HEK293T (cell line): ENCODE data around the gene ITIH1.

Source experiments
- CTCF ChIA-PET: fragments of 350-600 bp; formaldehyde crosslinking; extraction: SDS; loops from one replicate; lab custom pipeline; 2021; ENCODE audit warnings: antibody characterized with exemption, inconsistent platforms; lab: Yijun Ruan, JAX
- POLR2A ChIA-PET: fragments of 350-600 bp; formaldehyde crosslinking; extraction: SDS; loops from one replicate; lab custom pipeline; 2020; ENCODE audit warnings: antibody characterized with exemption, inconsistent platforms; lab: Yijun Ruan, JAX
- DNase-seq: peaks from one replicate; pipeline ENCODE4 v3.0.0; 2012; ENCODE audit warnings: mixed read lengths; ENCODE audit errors: extremely low spot score
- ARNT ChIP-seq: fragments of 450-650 bp; IDR thresholded peaks from 2 replicates; pipeline ENCODE4 v1.6.1; 2017; ENCODE audit warnings: mild to moderate bottlenecking
- BHLHE40 ChIP-seq: fragments of 450-650 bp; IDR thresholded peaks from 2 replicates; pipeline ENCODE4 v1.6.1; 2016; ENCODE audit warnings: mild to moderate bottlenecking, moderate library complexity, borderline replicate concordance
- CTBP1 ChIP-seq: fragments of 450-650 bp; IDR thresholded peaks from 2 replicates; pipeline ENCODE4 v1.6.1; 2016; ENCODE audit warnings: borderline replicate concordance
- ELF4 ChIP-seq: fragments of 450-650 bp; IDR thresholded peaks from 2 replicates; pipeline ENCODE4 v1.6.1; 2017; ENCODE audit warnings: antibody characterized with exemption
- FOXA1 ChIP-seq: fragments of 450-650 bp; IDR thresholded peaks from 2 replicates; pipeline ENCODE4 v1.6.1; 2016; ENCODE audit warnings: mild to moderate bottlenecking
- FOXK2 ChIP-seq: fragments of 450-650 bp; IDR thresholded peaks from 2 replicates; pipeline ENCODE4 v1.6.1; 2016; ENCODE audit warnings: mild to moderate bottlenecking
- FOXM1 ChIP-seq: fragments of 450-650 bp; IDR thresholded peaks from 2 replicates; pipeline ENCODE4 v1.6.1; 2017; ENCODE audit warnings: mild to moderate bottlenecking, borderline replicate concordance
- HDGF ChIP-seq: fragments of 450-650 bp; IDR thresholded peaks from 2 replicates; pipeline ENCODE4 v1.6.1; 2017; ENCODE audit warnings: antibody characterized with exemption, borderline replicate concordance
- L3MBTL2 ChIP-seq: fragments of 450-650 bp; conservative IDR thresholded peaks from 2 replicates; pipeline ENCODE4 v1.6.1; 2016; ENCODE audit warnings: mild to moderate bottlenecking
- LEF1 ChIP-seq: fragments of 450-650 bp; IDR thresholded peaks from 2 replicates; pipeline ENCODE4 v1.6.1; 2017; ENCODE audit warnings: mild to moderate bottlenecking, borderline replicate concordance
- NFRKB ChIP-seq: fragments of 450-650 bp; IDR thresholded peaks from 2 replicates; pipeline ENCODE4 v1.6.1; 2016; ENCODE audit warnings: mild to moderate bottlenecking, moderate library complexity
- SP1 ChIP-seq: fragments of 450-650 bp; IDR thresholded peaks from 2 replicates; pipeline ENCODE4 v1.6.1; 2017
- SUZ12 ChIP-seq: fragments of 450-650 bp; IDR thresholded peaks from 2 replicates; pipeline ENCODE4 v1.6.1; 2016; ENCODE audit warnings: mild to moderate bottlenecking
- TARDBP ChIP-seq: fragments of 450-650 bp; IDR thresholded peaks from 2 replicates; pipeline ENCODE4 v1.6.1; 2016
- ZNF384 ChIP-seq: fragments of 450-650 bp; IDR thresholded peaks from 2 replicates; pipeline ENCODE4 v1.6.1; 2016
- TF ChIP-seq, protein P1 (sequence below): fragments of 450-650 bp; IDR thresholded peaks from 2 replicates; pipeline ENCODE4 v1.6.1; 2016

ITIH1 gene

DNA sequence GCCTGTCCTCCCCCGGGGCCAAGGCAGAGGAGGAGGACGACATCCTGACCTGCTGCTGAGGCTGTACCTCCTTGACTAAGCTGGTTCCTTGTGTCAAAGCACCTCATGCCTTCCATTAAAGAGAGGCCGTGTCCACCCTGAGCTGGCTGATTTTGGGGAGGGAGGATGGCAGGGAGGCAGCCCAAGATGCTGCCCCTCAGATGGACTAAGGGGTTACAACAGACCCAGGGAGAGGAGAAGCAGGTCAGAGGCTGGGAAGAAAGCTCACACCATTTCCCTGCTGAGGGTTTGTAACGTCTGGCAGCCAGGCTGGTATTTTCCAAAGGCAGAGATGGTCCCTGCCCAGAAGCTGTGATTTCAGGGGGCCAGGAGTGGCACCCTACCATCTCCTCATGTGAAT is 14.5 kb downstream of the ITIH1 start:
- ChIA-PET POLR2A (interaction anchor here (3.2 kb wide), 1 partner anchor 21 kb away, joined by 13 read pairs; the partner anchor contains the start of gene NEK4), CTCF (interaction anchor here (0.6 to 2.5 kb wide), 2 partner anchors 21 to 29 kb away, joined by 4 to 10 read pairs; partner anchors contain the start of gene NEK4)
- TF ChIP-seq SUZ12 (no peak), ARNT (no peak), NFRKB (no peak), SP1 (no peak), BHLHE40 (no peak), FOXK2 (no peak), ELF4 (no peak), FOXM1 (no peak), HDGF (no peak), ZNF384 (no peak), TARDBP (no peak), CTBP1 (no peak), LEF1 (no peak), L3MBTL2 (no peak), FOXA1 (no peak)
- TF ChIP-seq, protein P1, sequence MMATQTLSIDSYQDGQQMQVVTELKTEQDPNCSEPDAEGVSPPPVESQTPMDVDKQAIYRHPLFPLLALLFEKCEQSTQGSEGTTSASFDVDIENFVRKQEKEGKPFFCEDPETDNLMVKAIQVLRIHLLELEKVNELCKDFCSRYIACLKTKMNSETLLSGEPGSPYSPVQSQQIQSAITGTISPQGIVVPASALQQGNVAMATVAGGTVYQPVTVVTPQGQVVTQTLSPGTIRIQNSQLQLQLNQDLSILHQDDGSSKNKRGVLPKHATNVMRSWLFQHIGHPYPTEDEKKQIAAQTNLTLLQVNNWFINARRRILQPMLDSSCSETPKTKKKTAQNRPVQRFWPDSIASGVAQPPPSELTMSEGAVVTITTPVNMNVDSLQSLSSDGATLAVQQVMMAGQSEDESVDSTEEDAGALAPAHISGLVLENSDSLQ, result no peak
- DNase-seq, result no peak

DNA sequence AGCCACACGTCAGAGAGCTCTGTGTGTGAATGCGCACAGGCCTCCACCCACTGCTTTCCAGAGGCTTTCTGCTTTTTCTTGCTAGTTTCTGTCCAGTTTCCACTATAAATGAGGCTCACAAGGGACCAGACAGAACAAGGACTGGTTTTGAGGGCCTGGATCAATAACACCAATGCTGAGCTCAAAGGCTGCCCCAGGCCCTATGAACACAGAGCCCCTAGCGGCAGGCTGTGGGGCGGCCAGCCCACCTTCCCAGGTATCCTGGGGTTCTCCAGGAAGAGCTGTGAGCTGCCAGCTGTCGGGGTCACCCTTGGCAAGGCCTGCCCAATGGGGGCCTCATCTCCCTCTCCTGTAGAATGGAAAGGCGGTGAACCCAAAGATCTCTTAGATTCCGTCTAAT is 15.0 kb downstream of the ITIH1 start:
- no peak for DNase-seq
- POLR2A ChIA-PET, result interaction anchor here (3.2 kb wide), 1 partner anchor 22 kb away, joined by 13 read pairs; the partner anchor contains the start of gene NEK4
- TF ChIP-seq CTBP1, result no peak
- no peak for TF ChIP-seq SUZ12
- TF ChIP-seq BHLHE40, result no peak
- TF ChIP-seq NFRKB, result no peak
- TF ChIP-seq HDGF, result no peak
- TF ChIP-seq ZNF384, result no peak
- TF ChIP-seq, protein P1, result no peak
- TF ChIP-seq L3MBTL2, result no peak
- TF ChIP-seq TARDBP, result no peak
- no peak for TF ChIP-seq FOXM1
- CTCF ChIA-PET, result interaction anchor here (0.6 to 2.5 kb wide), 3 partner anchors 21 to 50 kb away, joined by 4 to 10 read pairs (median 4); partner anchors contain the start of gene NEK4

DNA sequence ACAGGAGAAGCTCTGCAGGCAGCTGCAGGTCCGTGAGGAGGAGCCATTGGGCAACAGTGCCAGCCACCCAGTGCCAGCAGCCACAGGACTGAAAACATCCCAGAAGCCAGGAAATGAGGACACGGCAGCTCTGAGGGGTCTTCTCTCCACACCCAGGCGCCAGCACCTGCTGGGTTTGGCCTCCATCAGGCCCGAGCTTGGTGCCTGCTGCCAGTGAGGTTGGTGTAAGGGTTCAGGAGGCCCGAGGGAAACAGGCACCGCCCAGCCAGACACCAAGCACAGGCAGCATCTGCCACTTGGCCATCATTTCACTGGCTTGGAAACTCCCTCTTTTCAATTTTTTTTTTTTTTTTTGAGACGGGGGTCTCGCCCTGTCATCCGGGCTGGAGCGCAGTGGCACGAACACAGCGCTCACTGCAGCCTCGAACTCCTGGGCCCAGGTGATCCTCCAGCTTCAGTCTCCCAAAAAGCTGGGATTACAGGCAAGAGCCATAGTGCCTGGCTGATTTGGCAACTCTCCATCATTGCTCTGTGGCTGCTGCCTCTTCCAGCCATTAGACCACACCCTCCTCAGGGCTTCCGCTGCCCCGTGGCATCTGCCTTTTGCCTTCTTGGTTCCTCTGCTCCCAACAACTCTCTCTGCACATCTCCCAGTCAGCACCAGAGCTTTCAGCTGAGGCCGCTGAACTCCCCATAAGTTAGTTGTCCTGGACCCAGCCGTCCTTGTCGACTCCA is 15.7 kb downstream of the ITIH1 start:
- DNase-seq, result no peak
- POLR2A ChIA-PET, result interaction anchor here (0.8 to 1.6 kb wide), 2 partner anchors 16 to 22 kb away, joined by 3 to 8 read pairs; partner anchors contain the start of gene NEK4
- CTCF ChIA-PET, result interaction anchor here (1.1 to 2.5 kb wide), 2 partner anchors 28 to 51 kb away, joined by 4 to 10 read pairs; no protein-coding TSS in a partner anchor

DNA sequence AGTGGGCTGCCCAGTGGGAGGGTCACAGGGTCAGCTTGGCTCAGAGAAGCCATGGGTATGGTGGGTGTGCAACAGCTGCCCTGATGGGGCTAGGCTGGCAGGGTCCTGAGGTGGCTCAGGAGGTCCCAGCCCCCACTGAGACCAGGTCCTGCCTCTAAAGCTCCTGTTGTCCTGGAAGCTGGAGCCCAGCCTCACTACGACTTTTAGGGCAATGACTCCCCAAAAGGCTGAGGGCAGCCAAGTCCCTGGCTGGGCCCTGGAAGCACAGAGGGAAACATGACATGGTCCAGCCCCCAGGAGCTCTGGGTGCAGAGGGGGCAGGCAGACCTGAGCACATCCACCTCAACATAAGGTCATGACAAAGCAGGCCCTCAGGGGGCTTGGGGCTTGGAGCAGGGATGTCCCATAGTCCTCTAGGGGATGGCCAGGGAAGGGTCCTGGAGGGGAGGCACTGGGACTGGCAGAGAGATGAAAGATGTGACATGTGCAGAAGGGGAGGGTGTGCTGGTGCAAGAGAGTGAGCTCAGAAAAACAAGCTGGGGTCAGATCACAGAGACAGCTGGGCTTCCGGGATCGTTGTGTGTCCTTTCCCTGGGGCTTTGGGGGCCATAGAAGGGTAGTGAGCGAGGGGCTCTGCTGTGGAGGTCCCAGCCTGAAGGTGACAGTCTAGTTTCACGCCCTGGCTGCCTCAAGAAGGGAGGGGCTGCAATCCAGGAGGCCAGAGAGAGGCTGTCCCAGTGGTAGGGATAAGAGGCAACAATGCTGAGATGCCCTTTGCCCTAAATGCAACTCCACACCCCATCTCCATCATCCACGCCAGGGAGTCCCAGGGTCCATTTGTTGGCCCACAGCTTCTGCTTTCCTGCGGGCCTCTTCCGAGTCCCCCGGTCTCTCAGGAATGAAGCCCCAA is 16.6 kb downstream of the ITIH1 start:
- POLR2A ChIA-PET, result interaction anchor here (0.8 to 1.6 kb wide), 2 partner anchors 15 to 23 kb away, joined by 3 to 8 read pairs; partner anchors contain the start of gene NEK4
- CTCF ChIA-PET, result interaction anchor here (2.5 kb wide), 1 partner anchor 27 kb away, joined by 10 read pairs; no protein-coding TSS in a partner anchor

More for the DNA sequence above, 15.7 kb downstream of the ITIH1 start:
- TF ChIP-seq ZNF384 (no peak), FOXA1 (no peak), CTBP1 (no peak), ELF4 (no peak), SP1 (no peak), LEF1 (no peak), FOXM1 (no peak), ARNT (no peak), NFRKB (no peak), SUZ12 (no peak), L3MBTL2 (no peak), TARDBP (no peak)
- TF ChIP-seq, protein P1, result no peak

More for the DNA sequence above, 16.6 kb downstream of the ITIH1 start:
- no peak for TF ChIP-seq BHLHE40
- TF ChIP-seq L3MBTL2, result no peak
- TF ChIP-seq SP1, result no peak
- no peak for TF ChIP-seq LEF1
- TF ChIP-seq ARNT, result no peak
- no peak for TF ChIP-seq TARDBP
- TF ChIP-seq FOXA1, result no peak
- TF ChIP-seq ZNF384, result no peak
- TF ChIP-seq SUZ12, result no peak
- no peak for TF ChIP-seq FOXK2
- TF ChIP-seq FOXM1, result no peak
- TF ChIP-seq, protein P1, result no peak
- DNase-seq, result no peak
